GM23338 (cell line): ENCODE measurements around the gene KRTAP4-4. TPM values are rescaled to one million over a fixed set of nuclear protein-coding genes. Genes with fewer than 3 reads are reported as not detected.
A peak's percentile ranks its signal among the peaks of the same experiment; 100 is the strongest.

Source experiments
- ATAC-seq: fragments of 200-7000 bp; cut with Tn5 transposase; 3 replicates; pipeline ENCODE4 v1.9.1; 2020
- DNase-seq: peaks from one replicate; pipeline ENCODE4 v3.0.0-alpha.2; 2015; ENCODE audit warnings: low spot score
- H2AFZ ChIP-seq: fragments of 200-600 bp; sonication (generic); 2 replicates; pipeline ENCODE4 v1.8.0; 2016; ENCODE audit warnings: antibody characterized with exemption, mild to moderate bottlenecking, moderate library complexity
- H3F3A ChIP-seq: fragments of 200-600 bp; sonication (generic); replicated peaks from 2 replicates; pipeline ENCODE4 v1.8.0; 2017; ENCODE audit warnings: antibody characterized with exemption, mixed run types, low read depth
- H3K27ac ChIP-seq: fragments of 200-600 bp; sonication (generic); 2 replicates; pipeline ENCODE4 v1.6.1; 2016; ENCODE audit warnings: low read depth
- H3K27me3 ChIP-seq: fragments of 200-600 bp; sonication (generic); 2 replicates; pipeline ENCODE4 v1.8.0; 2016; ENCODE audit warnings: mild to moderate bottlenecking, mixed run types, moderate library complexity; ENCODE audit not compliant: insufficient read depth
- H3K36me3 ChIP-seq: fragments of 200-600 bp; sonication (generic); 2 replicates; pipeline ENCODE4 v1.8.0; 2016; ENCODE audit warnings: mild to moderate bottlenecking; ENCODE audit not compliant: insufficient read depth
- H3K4me1 ChIP-seq: fragments of 200-600 bp; sonication (generic); 2 replicates; pipeline ENCODE4 v1.8.0; 2016; ENCODE audit warnings: mild to moderate bottlenecking, moderate library complexity; ENCODE audit not compliant: insufficient read depth
- H3K4me2 ChIP-seq: fragments of 200-600 bp; sonication (generic); 2 replicates; pipeline ENCODE4 v1.7.1; 2017; ENCODE audit warnings: mixed run types
- H3K4me3 ChIP-seq: fragments of 200-600 bp; sonication (generic); 2 replicates; pipeline ENCODE4 v1.6.1; 2016; ENCODE audit warnings: mixed run types
- H3K79me2 ChIP-seq: fragments of 200-600 bp; sonication (generic); replicated peaks from 2 replicates; pipeline ENCODE4 v1.8.0; 2017; ENCODE audit warnings: mild to moderate bottlenecking; ENCODE audit not compliant: insufficient read depth
- H3K9me2 ChIP-seq: fragments of 200-600 bp; sonication (generic); 2 replicates; pipeline ENCODE4 v1.8.0; 2017; ENCODE audit not compliant: insufficient read depth
- H4K20me1 ChIP-seq: fragments of 200-600 bp; sonication (generic); replicated peaks from 2 replicates; pipeline ENCODE4 v1.8.0; 2017; ENCODE audit warnings: mild to moderate bottlenecking; ENCODE audit not compliant: insufficient read depth
- H3K27ac Mint-ChIP-seq: 2 replicates; pipeline ENCODE4 v1.8.0; 2020; ENCODE audit warnings: inconsistent platforms, mild to moderate bottlenecking, moderate library complexity, mixed read lengths
- H3K27me3 Mint-ChIP-seq: 3 replicates; pipeline ENCODE4 v1.8.0; 2022; ENCODE audit warnings: low read depth, mild to moderate bottlenecking, moderate library complexity, mixed read lengths, inconsistent platforms; ENCODE audit not compliant: insufficient read depth, poor library complexity
- H3K36me3 Mint-ChIP-seq: 3 replicates; pipeline ENCODE4 v1.8.0; 2021; ENCODE audit warnings: low read depth, mild to moderate bottlenecking, inconsistent platforms, moderate library complexity, mixed read lengths
- H3K4me1 Mint-ChIP-seq: 3 replicates; pipeline ENCODE4 v1.8.0; 2020; ENCODE audit warnings: mild to moderate bottlenecking, inconsistent platforms, mixed read lengths
- H3K4me3 Mint-ChIP-seq: 3 replicates; pipeline ENCODE4 v1.8.0; 2021; ENCODE audit warnings: moderate library complexity, mild to moderate bottlenecking, inconsistent platforms, mixed read lengths
- H3K9me3 Mint-ChIP-seq: 3 replicates; pipeline ENCODE4 v1.8.0; 2020; ENCODE audit warnings: moderate library complexity, mild to moderate bottlenecking, inconsistent platforms, mixed read lengths
- CREB1 ChIP-seq: fragments of 250-450 bp; sonication (Bioruptor Pico); IDR thresholded peaks from 2 replicates; pipeline ENCODE4 v1.5.0; 2020; ENCODE audit warnings: low read depth, mild to moderate bottlenecking, moderate library complexity
- EZH2 ChIP-seq: fragments of 200-600 bp; sonication (generic); IDR thresholded peaks from one replicate; pipeline ENCODE4 v1.8.0; 2017; ENCODE audit warnings: antibody characterized with exemption, mild to moderate bottlenecking, low read depth; ENCODE audit not compliant: unreplicated experiment
- EZH2phosphoT487 ChIP-seq: fragments of 200-600 bp; sonication (generic); IDR thresholded peaks from one replicate; pipeline ENCODE4 v1.8.1; 2018; ENCODE audit warnings: antibody characterized with exemption; ENCODE audit not compliant: unreplicated experiment
- JUNB ChIP-seq: IDR thresholded peaks from one replicate; pipeline ENCODE4 v1.6.1; 2016; ENCODE audit warnings: antibody characterized with exemption; ENCODE audit not compliant: unreplicated experiment
- NANOG ChIP-seq: IDR thresholded peaks from 2 replicates; pipeline ENCODE4 v1.6.1; 2016; ENCODE audit warnings: antibody characterized with exemption, borderline replicate concordance
- POLR2AphosphoS5 ChIP-seq: IDR thresholded peaks from 2 replicates; pipeline ENCODE4 v1.6.1; 2016; ENCODE audit warnings: antibody characterized with exemption, low read depth
- STAT1 ChIP-seq: IDR thresholded peaks from one replicate; pipeline ENCODE4 v1.6.1; 2016; ENCODE audit warnings: antibody characterized with exemption; ENCODE audit not compliant: unreplicated experiment
- ZNF114 ChIP-seq: fragments of 250-450 bp; sonication (Bioruptor Pico); IDR thresholded peaks from 2 replicates; pipeline ENCODE4 v1.5.0; 2020; ENCODE audit warnings: mild to moderate bottlenecking, moderate library complexity
- ZNF331 ChIP-seq: fragments of 250-450 bp; sonication (Bioruptor Pico); IDR thresholded peaks from 2 replicates; pipeline ENCODE4 v1.5.0; 2020; ENCODE audit warnings: low read depth, mild to moderate bottlenecking, moderate library complexity
- polyA plus RNA-seq: library from polyadenylated mRNA; unstranded; fragments of >200 nt; fragmentation: Nextera tagmentation; extraction: Ambion mirVana; gene quantifications from 2 replicates; pipeline ENCODE4 v1.2.1, GENCODE V29; 2016
- total RNA-seq: library from RNA; depleted of rRNA; stranded (reverse); fragments of >200 nt; shearing (Covaris generic); gene quantifications from 2 replicates; pipeline ENCODE4 v1.2.3, GENCODE V29; 2014
- TF ChIP-seq, protein P1 (sequence below): IDR thresholded peaks from 2 replicates; pipeline ENCODE4 v1.6.1; 2016; ENCODE audit warnings: antibody characterized with exemption
- TF ChIP-seq, protein P2 (sequence below): fragments of 250-450 bp; sonication (Bioruptor Pico); IDR thresholded peaks from 2 replicates; pipeline ENCODE4 v1.5.0; 2020; ENCODE audit warnings: mild to moderate bottlenecking, moderate library complexity
- TF ChIP-seq, protein P3 (sequence below), 2 experiments: fragments of 200-600 bp in 1 of 2; sonication (generic) in 1 of 2; conservative IDR thresholded peaks; 2 replicates each; pipeline versions ENCODE4 v1.5.1 to v1.6.1; 2016 to 2017; ENCODE audit warnings: antibody characterized with exemption in 2 of 2, low read depth in 2 of 2, mild to moderate bottlenecking in 2 of 2, moderate library complexity in 1 of 2
- TF ChIP-seq, protein P4 (sequence below): IDR thresholded peaks from one replicate; pipeline ENCODE4 v1.6.1; 2018; ENCODE audit warnings: antibody characterized with exemption; ENCODE audit not compliant: unreplicated experiment

The KRTAP4-4 gene
- total and polyA plus RNA-seq, 2 experiments from 2014 or later: not detected

DNA sequence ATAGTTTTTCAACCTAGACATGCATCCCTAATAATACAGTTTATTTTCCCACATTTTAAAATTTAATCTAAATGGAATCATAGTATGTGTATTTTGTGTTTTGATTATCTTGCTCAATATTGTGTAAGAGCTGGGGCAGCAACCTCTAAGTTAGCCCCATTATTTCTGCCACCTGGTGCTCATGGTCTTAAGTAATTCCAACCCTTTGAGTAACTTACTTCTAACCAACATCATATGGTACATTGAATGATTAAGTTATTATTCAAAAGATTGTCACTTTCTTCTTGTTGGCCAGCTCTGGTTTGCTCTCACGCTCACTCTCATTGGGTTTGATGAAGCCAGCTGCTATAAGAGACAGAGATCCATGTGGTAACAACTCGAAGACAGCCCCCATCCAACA, 11.3 kb upstream of the KRTAP4-4 start:
- Histone ChIP-seq H3K4me1 (no peaks in the 10 kb centered on the region), H3F3A (no peaks in the 10 kb centered on the region), H3K9me2 (no peaks in the 10 kb centered on the region), H2AFZ (0 out of 2 replicates have a peak overlapping the region, but pooled peaks have one; percentile 65), H3K4me3 (no peak overlapping the region), H3K79me2 (no peaks in the 10 kb centered on the region), H3K27ac (no peak overlapping the region), H4K20me1 (no peaks in the 10 kb centered on the region; the same call in 1 of the 2 replicates), H3K27me3 (no peaks in the 10 kb centered on the region), H3K36me3 (no peaks in the 10 kb centered on the region), H3K4me2 (no peak overlapping the region)
- Mint-ChIP-seq H3K4me3 (no peak overlapping the region), H3K27me3 (peaks cover 2% of the 10 kb centered on the region), H3K27ac (no peak overlapping the region), H3K4me1 (peaks cover 2% of the 10 kb centered on the region; the same call in 1 of the 3 replicates), H3K9me3 (no peaks in the 10 kb centered on the region; the same call in 2 of the 3 replicates), H3K36me3 (no peaks in the 10 kb centered on the region)
- TF ChIP-seq, protein P1, sequence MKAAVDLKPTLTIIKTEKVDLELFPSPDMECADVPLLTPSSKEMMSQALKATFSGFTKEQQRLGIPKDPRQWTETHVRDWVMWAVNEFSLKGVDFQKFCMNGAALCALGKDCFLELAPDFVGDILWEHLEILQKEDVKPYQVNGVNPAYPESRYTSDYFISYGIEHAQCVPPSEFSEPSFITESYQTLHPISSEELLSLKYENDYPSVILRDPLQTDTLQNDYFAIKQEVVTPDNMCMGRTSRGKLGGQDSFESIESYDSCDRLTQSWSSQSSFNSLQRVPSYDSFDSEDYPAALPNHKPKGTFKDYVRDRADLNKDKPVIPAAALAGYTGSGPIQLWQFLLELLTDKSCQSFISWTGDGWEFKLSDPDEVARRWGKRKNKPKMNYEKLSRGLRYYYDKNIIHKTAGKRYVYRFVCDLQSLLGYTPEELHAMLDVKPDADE: no peak
- TF ChIP-seq, protein P2, sequence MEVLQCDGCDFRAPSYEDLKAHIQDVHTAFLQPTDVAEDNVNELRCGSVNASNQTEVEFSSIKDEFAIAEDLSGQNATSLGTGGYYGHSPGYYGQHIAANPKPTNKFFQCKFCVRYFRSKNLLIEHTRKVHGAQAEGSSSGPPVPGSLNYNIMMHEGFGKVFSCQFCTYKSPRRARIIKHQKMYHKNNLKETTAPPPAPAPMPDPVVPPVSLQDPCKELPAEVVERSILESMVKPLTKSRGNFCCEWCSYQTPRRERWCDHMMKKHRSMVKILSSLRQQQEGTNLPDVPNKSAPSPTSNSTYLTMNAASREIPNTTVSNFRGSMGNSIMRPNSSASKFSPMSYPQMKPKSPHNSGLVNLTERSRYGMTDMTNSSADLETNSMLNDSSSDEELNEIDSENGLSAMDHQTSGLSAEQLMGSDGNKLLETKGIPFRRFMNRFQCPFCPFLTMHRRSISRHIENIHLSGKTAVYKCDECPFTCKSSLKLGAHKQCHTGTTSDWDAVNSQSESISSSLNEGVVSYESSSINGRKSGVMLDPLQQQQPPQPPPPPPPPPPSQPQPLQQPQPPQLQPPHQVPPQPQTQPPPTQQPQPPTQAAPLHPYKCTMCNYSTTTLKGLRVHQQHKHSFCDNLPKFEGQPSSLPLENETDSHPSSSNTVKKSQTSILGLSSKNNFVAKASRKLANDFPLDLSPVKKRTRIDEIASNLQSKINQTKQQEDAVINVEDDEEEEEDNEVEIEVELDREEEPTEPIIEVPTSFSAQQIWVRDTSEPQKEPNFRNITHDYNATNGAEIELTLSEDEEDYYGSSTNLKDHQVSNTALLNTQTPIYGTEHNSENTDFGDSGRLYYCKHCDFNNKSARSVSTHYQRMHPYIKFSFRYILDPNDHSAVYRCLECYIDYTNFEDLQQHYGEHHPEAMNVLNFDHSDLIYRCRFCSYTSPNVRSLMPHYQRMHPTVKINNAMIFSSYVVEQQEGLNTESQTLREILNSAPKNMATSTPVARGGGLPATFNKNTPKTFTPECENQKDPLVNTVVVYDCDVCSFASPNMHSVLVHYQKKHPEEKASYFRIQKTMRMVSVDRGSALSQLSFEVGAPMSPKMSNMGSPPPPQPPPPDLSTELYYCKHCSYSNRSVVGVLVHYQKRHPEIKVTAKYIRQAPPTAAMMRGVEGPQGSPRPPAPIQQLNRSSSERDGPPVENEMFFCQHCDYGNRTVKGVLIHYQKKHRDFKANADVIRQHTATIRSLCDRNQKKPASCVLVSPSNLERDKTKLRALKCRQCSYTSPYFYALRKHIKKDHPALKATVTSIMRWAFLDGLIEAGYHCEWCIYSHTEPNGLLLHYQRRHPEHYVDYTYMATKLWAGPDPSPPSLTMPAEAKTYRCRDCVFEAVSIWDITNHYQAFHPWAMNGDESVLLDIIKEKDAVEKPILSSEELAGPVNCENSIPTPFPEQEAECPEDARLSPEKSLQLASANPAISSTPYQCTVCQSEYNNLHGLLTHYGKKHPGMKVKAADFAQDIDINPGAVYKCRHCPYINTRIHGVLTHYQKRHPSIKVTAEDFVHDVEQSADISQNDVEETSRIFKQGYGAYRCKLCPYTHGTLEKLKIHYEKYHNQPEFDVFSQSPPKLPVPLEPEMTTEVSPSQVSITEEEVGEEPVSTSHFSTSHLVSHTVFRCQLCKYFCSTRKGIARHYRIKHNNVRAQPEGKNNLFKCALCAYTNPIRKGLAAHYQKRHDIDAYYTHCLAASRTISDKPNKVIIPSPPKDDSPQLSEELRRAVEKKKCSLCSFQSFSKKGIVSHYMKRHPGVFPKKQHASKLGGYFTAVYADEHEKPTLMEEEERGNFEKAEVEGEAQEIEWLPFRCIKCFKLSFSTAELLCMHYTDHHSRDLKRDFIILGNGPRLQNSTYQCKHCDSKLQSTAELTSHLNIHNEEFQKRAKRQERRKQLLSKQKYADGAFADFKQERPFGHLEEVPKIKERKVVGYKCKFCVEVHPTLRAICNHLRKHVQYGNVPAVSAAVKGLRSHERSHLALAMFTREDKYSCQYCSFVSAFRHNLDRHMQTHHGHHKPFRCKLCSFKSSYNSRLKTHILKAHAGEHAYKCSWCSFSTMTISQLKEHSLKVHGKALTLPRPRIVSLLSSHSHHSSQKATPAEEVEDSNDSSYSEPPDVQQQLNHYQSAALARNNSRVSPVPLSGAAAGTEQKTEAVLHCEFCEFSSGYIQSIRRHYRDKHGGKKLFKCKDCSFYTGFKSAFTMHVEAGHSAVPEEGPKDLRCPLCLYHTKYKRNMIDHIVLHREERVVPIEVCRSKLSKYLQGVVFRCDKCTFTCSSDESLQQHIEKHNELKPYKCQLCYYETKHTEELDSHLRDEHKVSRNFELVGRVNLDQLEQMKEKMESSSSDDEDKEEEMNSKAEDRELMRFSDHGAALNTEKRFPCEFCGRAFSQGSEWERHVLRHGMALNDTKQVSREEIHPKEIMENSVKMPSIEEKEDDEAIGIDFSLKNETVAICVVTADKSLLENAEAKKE (CRISPR knock-in tag): no peak
- TF ChIP-seq ZNF331 (CRISPR knock-in tag): no peak
- no peak for TF ChIP-seq POLR2AphosphoS5
- no peak for TF ChIP-seq JUNB
- TF ChIP-seq, protein P3, sequence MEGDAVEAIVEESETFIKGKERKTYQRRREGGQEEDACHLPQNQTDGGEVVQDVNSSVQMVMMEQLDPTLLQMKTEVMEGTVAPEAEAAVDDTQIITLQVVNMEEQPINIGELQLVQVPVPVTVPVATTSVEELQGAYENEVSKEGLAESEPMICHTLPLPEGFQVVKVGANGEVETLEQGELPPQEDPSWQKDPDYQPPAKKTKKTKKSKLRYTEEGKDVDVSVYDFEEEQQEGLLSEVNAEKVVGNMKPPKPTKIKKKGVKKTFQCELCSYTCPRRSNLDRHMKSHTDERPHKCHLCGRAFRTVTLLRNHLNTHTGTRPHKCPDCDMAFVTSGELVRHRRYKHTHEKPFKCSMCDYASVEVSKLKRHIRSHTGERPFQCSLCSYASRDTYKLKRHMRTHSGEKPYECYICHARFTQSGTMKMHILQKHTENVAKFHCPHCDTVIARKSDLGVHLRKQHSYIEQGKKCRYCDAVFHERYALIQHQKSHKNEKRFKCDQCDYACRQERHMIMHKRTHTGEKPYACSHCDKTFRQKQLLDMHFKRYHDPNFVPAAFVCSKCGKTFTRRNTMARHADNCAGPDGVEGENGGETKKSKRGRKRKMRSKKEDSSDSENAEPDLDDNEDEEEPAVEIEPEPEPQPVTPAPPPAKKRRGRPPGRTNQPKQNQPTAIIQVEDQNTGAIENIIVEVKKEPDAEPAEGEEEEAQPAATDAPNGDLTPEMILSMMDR (conservative IDR thresholded peaks at IDR 0.05; ENCODE audit: low read depth in 2 of 2): no peak
- TF ChIP-seq, protein P4, sequence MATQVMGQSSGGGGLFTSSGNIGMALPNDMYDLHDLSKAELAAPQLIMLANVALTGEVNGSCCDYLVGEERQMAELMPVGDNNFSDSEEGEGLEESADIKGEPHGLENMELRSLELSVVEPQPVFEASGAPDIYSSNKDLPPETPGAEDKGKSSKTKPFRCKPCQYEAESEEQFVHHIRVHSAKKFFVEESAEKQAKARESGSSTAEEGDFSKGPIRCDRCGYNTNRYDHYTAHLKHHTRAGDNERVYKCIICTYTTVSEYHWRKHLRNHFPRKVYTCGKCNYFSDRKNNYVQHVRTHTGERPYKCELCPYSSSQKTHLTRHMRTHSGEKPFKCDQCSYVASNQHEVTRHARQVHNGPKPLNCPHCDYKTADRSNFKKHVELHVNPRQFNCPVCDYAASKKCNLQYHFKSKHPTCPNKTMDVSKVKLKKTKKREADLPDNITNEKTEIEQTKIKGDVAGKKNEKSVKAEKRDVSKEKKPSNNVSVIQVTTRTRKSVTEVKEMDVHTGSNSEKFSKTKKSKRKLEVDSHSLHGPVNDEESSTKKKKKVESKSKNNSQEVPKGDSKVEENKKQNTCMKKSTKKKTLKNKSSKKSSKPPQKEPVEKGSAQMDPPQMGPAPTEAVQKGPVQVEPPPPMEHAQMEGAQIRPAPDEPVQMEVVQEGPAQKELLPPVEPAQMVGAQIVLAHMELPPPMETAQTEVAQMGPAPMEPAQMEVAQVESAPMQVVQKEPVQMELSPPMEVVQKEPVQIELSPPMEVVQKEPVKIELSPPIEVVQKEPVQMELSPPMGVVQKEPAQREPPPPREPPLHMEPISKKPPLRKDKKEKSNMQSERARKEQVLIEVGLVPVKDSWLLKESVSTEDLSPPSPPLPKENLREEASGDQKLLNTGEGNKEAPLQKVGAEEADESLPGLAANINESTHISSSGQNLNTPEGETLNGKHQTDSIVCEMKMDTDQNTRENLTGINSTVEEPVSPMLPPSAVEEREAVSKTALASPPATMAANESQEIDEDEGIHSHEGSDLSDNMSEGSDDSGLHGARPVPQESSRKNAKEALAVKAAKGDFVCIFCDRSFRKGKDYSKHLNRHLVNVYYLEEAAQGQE: no peak
- TF ChIP-seq STAT1: no peak
- TF ChIP-seq CREB1: no peak
- no peak for TF ChIP-seq EZH2
- TF ChIP-seq NANOG: no peak
- no peak for TF ChIP-seq EZH2phosphoT487
- TF ChIP-seq ZNF114 (CRISPR knock-in tag): no peak
- DNase-seq: no peak
- no peak for ATAC-seq
